Aorta (tissue), 5 donors: Measurements from ENCODE around the gene DTX2. TPM values are rescaled to one million over a fixed set of nuclear protein-coding genes. Genes with fewer than 3 reads are reported as not detected.
A peak's percentile ranks its signal among the peaks of the same experiment; 100 is the strongest.
"Not testable (repeated sequence)": the region's sequence is repeated elsewhere in the genome, so short reads cannot be mapped to it uniquely, and the experiment has no call there.

Source experiments
- ATAC-seq: fragments of 200-7000 bp; cut with Tn5 transposase; one replicate; pipeline ENCODE4 v1.9.1; 2022; ENCODE audit warnings: moderate library complexity; ENCODE audit not compliant: low FRiP score
- DNase-seq, 2 donors: peaks; one replicate each; pipeline ENCODE4 v3.0.0-alpha.2; 2020
- H3K27ac ChIP-seq, 2 donors: one replicate each; pipeline ENCODE4 v1.5.1; 2013; ENCODE audit warnings: low read length in 2 of 2, mild to moderate bottlenecking in 2 of 2, moderate library complexity in 2 of 2, control low read depth in 1 of 2, inconsistent platforms in 1 of 2, low read depth in 1 of 2
- H3K27me3 ChIP-seq, 2 donors: one replicate each; pipeline ENCODE4 v1.6.1; 2013; ENCODE audit warnings: control low read depth in 1 of 2, low read length in 1 of 2, mild to moderate bottlenecking in 1 of 2, moderate library complexity in 1 of 2; ENCODE audit not compliant: insufficient read depth in 2 of 2, control insufficient read depth in 1 of 2
- H3K36me3 ChIP-seq, 2 donors: one replicate each; pipeline ENCODE4 v1.6.1; 2013; ENCODE audit warnings: control low read depth in 1 of 2, low read length in 1 of 2, mild to moderate bottlenecking in 1 of 2; ENCODE audit not compliant: insufficient read depth in 2 of 2, control insufficient read depth in 1 of 2
- H3K4me1 ChIP-seq, 2 donors: one replicate each; pipeline ENCODE4 v1.6.1; 2013; ENCODE audit warnings: low read length in 2 of 2, control low read depth in 1 of 2, mild to moderate bottlenecking in 1 of 2, moderate library complexity in 1 of 2; ENCODE audit not compliant: insufficient read depth in 2 of 2, control insufficient read depth in 1 of 2
- H3K4me3 ChIP-seq, 2 donors: one replicate each; pipeline ENCODE4 v1.5.1; 2013; ENCODE audit warnings: low read length in 2 of 2, control low read depth in 1 of 2, mild to moderate bottlenecking in 1 of 2
- H3K9me3 ChIP-seq: one replicate; pipeline ENCODE4 v1.6.1; 2013; ENCODE audit warnings: mild to moderate bottlenecking, low read length; ENCODE audit not compliant: control insufficient read depth
- WGBS, 2 donors: extraction: QIAGEN DNeasy Blood & Tissue Kit; methylation state at CpG; one replicate each; pipeline ENCODE4 v1.1.7; 2013; 5-methylcytosine and 5-hydroxymethylcytosine counted together
- intact Hi-C, 2 donors: fragments of 100-400 bp; cut with DNase I; formaldehyde crosslinking; loops; one replicate each; pipeline versions ENCODE4 v1.14.2 to v1.15.0; 2022
- polyA plus RNA-seq, 2 donors: library from polyadenylated mRNA; stranded (reverse); fragments of 200-250 nt; gene quantifications; one replicate each; pipeline ENCODE4 v1.2.3, GENCODE V29; 2013
- total RNA-seq, 2 donors: library from RNA; stranded (reverse); fragmentation: NEBNext Ultra II Directional; extraction: Animal tissue kit (Norgen Biotek cat#: 25700); gene quantifications; one replicate each; pipeline ENCODE4 v1.2.1, GENCODE V29; 2021
- donor health status: healthy with polysubstance abuse.
- donor health status: Bipolar disorder and iron deficiency.
- donor health status: DM: no; HTN: no; CAD: no.
- donor health status: DM: no; HTN: no; CAD: no.
- donor health status: DM: yes; HTN: yes; CAD: no.

Gene DTX2
- total and polyA plus RNA-seq, 4 donors = 10.4 to 40.9 (median 19.0) TPM

DNA sequence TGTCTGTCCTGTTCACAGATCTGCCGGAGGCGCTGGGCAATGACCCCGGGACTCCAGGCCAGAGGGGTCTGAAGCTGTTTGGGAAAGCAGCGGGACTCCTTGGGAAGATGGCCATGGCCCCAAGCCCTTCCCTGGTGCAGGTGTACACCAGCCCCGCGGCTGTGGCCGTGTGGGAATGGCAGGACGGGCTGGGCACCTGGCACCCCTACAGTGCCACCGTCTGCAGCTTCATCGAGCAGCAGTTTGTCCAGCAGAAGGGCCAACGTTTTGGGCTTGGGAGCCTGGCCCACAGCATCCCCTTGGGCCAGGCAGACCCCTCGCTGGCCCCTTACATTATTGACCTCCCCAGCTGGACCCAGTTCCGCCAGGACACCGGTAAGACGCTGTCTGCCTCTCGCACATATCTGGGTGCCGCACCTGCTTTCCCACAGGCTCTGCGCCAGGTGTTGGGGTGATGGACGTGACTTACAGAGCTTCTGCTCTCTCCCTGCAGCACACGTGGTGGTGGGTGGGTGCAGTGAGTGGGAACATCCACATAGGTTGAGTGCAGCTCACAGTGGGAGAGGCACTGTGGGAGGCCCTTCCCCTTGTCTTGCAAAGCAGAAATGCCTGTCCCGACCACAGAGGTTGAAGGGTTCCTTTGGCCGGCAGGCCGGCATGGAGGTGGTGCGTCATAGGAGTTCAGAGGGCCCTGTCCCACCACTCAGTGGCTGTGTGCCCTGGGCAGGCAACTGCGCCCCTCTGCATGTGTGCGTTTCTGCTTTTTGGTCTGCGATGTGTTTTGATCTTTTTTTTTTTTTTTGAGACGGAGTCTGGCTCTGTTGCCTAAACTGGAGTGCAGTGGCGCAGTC is 19.1 kb downstream of the DTX2 start:
- H3K4me3 ChIP-seq, DNase-seq, H3K36me3 ChIP-seq, H3K9me3 ChIP-seq, intact Hi-C loops, H3K4me1 ChIP-seq, H3K27ac ChIP-seq, ATAC-seq, H3K27me3 ChIP-seq: not testable (repeated sequence)
- WGBS, 2 donors = 86 to 89% methylated on average over 19 to 29 of the region's 29 CpGs

GRCh38 chr7:76482660-76483059 is 21.2 kb downstream of the DTX2 start:
- H3K4me3 ChIP-seq, H3K9me3 ChIP-seq, intact Hi-C loops, ATAC-seq, H3K27ac ChIP-seq, H3K4me1 ChIP-seq, H3K36me3 ChIP-seq, H3K27me3 ChIP-seq: not testable (repeated sequence)
- WGBS, 2 donors = 96% methylated on average over 24 of the region's 24 CpGs
- DNase-seq = peak in 1 of 2 donors; percentile 76

DNA sequence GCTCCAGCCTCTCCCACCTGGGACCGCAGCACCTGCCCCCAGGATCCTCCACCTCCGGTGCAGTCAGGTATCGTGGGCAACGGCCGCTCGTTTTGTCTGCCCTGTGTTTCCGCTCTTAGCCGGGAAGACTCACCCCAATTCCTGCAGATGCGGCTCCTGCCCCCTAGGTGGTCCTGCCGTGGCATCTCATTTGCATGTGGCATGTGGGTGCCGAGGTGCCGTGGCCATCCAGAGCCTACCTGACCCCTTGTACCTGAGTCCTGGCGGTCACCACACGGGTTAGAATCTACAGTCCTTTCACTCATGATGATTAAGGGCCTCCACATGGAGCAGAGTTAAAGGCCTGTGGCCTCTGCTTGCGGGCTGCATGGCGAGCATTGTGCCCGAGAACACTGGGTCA is 21.6 kb downstream of the DTX2 start:
- WGBS, 2 donors = 93 to 97% methylated on average over 13 to 17 of the region's 17 CpGs

GRCh38 chr7:76484456-76484855 is 22.9 kb downstream of the DTX2 start:
- H3K36me3 ChIP-seq, H3K9me3 ChIP-seq, H3K27ac ChIP-seq, H3K4me3 ChIP-seq, intact Hi-C loops, DNase-seq, H3K27me3 ChIP-seq, H3K4me1 ChIP-seq, ATAC-seq: not testable (repeated sequence)
- WGBS, 2 donors = 86 to 94% methylated on average over 7 to 8 of the region's 12 CpGs

More for the DNA sequence above, 21.6 kb downstream of the DTX2 start:
- DNase-seq, H3K27ac ChIP-seq, H3K36me3 ChIP-seq, H3K4me1 ChIP-seq, H3K4me3 ChIP-seq, ATAC-seq, H3K9me3 ChIP-seq, H3K27me3 ChIP-seq, intact Hi-C loops: not testable (repeated sequence)

GRCh38 chr7:76485822-76486610 is 24.5 kb downstream of the DTX2 start:
- H3K36me3 ChIP-seq, intact Hi-C loops, ATAC-seq, H3K27me3 ChIP-seq, DNase-seq, H3K4me1 ChIP-seq, H3K9me3 ChIP-seq, H3K4me3 ChIP-seq, H3K27ac ChIP-seq: not testable (repeated sequence)
- 50 to 65% methylated on average over 2 to 5 of the region's 20 CpGs for WGBS, 2 donors

GRCh38 chr7:76486618-76487017 is 25.1 kb downstream of the DTX2 start:
- H3K9me3 ChIP-seq, H3K36me3 ChIP-seq, DNase-seq, H3K27ac ChIP-seq, ATAC-seq, H3K4me1 ChIP-seq, intact Hi-C loops, H3K4me3 ChIP-seq, H3K27me3 ChIP-seq: not testable (repeated sequence)
- WGBS, 2 donors = 55 to 69% methylated on average over 2 of the region's 5 CpGs

GRCh38 chr7:76487969-76488368 is 26.5 kb downstream of the DTX2 start:
- H3K36me3 ChIP-seq, H3K4me1 ChIP-seq, intact Hi-C loops, H3K27ac ChIP-seq, H3K4me3 ChIP-seq, H3K27me3 ChIP-seq, H3K9me3 ChIP-seq, DNase-seq, ATAC-seq: not testable (repeated sequence)
- 81 to 97% methylated on average over 3 to 9 of the region's 13 CpGs for WGBS, 2 donors

DNA sequence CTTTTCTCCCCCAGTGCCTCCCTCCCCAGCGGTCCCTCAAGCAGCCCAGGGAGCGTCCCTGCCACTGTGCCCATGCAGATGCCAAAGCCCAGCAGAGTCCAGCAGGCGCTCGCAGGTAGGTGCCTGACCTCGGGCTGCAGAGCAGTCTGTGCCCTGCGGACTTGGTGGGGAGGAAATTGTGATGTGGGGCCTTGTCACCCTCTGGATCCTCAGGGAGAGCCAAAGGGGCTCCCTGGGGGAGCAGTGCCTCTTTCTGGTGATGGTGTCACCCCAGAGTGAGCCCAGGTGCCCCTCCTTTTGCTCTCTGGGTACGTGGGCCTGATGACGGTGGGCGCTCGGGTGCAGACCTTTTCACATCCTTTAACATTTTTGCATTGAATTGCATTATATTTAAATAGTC is 30.6 kb downstream of the DTX2 start:
- H3K4me3 ChIP-seq, H3K4me1 ChIP-seq, H3K27ac ChIP-seq, H3K36me3 ChIP-seq, H3K27me3 ChIP-seq, intact Hi-C loops, DNase-seq, H3K9me3 ChIP-seq, ATAC-seq: not testable (repeated sequence)
- 80 to 90% methylated on average over 2 to 5 of the region's 10 CpGs for WGBS, 2 donors
